Measurements from ENCODE around the gene USP36. TPM values are rescaled to one million over a fixed set of nuclear protein-coding genes. Genes with fewer than 3 reads are reported as not detected.

The USP36 gene
- total and polyA plus RNA-seq, 8 donors = 29.2 to 53.7 (median 45.0) TPM

DNA sequence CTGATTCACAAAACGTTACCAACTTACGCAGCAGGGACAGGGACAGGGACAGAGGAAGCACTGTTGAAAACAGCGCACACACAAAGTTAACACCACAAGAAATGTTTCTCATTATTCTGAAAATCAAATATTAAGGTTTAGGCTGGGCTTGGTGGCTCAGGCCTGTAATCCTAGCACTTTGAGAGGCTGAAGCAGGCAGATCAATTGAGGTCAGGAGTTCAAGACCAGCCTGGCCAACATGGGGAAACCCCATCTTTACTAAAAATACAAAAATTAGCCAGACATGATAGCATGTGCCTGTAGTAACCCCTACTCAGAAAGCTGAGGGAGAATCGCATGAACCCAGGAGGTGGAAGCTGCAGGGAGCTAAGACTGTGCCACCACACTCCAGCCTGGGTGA, 62.7 kb downstream of the USP36 start:
- intact Hi-C loops (cut with DNase I) = no loop called here
- Histone ChIP-seq H3K27me3 (no peaks in the 10 kb centered on the region), H3K4me1 (peaks cover 6 to 82% of the 10 kb centered on the region in 2 donors), H3K4me3 (no peak overlapping the region), H3K36me3 (no peaks in the 10 kb centered on the region), H3K27ac (peak overlapping the region in 1 of 2 donors; percentile 94), H3K9me3 (no peaks in the 10 kb centered on the region)
- ATAC-seq = no peak
- no peak for DNase-seq
- TF ChIP-seq, protein P1, sequence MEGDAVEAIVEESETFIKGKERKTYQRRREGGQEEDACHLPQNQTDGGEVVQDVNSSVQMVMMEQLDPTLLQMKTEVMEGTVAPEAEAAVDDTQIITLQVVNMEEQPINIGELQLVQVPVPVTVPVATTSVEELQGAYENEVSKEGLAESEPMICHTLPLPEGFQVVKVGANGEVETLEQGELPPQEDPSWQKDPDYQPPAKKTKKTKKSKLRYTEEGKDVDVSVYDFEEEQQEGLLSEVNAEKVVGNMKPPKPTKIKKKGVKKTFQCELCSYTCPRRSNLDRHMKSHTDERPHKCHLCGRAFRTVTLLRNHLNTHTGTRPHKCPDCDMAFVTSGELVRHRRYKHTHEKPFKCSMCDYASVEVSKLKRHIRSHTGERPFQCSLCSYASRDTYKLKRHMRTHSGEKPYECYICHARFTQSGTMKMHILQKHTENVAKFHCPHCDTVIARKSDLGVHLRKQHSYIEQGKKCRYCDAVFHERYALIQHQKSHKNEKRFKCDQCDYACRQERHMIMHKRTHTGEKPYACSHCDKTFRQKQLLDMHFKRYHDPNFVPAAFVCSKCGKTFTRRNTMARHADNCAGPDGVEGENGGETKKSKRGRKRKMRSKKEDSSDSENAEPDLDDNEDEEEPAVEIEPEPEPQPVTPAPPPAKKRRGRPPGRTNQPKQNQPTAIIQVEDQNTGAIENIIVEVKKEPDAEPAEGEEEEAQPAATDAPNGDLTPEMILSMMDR (IDR thresholded peaks at IDR 0.05) = no peak

DNA sequence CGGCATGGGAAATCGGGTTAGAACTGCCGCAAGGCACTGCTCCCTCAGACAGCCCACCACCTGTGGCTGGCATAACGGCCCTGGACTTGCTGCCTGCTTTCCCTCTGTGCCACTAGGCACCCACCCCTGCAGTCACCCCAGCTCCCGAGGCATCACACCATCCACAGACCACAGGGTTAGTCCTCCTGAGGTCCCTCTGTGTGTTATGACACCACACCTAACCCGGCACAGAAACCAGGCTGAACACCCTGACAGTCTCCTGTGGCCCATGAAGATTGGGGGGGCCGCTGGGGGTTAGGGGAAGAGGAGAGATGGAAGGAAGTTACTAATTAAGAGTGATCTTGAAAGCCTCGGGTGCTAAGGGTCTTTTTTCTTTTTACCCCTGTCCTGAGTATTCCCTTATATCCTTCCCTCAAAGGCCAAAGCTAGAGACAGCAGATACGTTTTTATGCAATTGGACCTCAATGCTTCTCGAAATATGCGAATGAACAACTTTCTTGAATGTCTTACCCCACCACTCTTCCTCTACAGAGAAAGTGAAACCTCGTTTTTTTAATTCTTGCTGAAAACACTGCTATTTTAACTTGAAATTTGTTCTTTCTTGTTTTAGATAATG, 65.5 kb downstream of the USP36 start:
- TF ChIP-seq, protein P1 (IDR thresholded peaks at IDR 0.05) = no peak
- no peak for DNase-seq
- Histone ChIP-seq H3K27ac (peak overlapping the region; percentile 63 to 68), H3K4me1 (peaks cover 5 to 85% of the 10 kb centered on the region in 2 donors), H3K9me3 (no peaks in the 10 kb centered on the region), H3K36me3 (no peaks in the 10 kb centered on the region), H3K27me3 (no peaks in the 10 kb centered on the region), H3K4me3 (peak overlapping the region in 1 of 2 donors; percentile 8)
- intact Hi-C loops (cut with DNase I) = no loop called here
- ATAC-seq = peak; percentile 12

DNA sequence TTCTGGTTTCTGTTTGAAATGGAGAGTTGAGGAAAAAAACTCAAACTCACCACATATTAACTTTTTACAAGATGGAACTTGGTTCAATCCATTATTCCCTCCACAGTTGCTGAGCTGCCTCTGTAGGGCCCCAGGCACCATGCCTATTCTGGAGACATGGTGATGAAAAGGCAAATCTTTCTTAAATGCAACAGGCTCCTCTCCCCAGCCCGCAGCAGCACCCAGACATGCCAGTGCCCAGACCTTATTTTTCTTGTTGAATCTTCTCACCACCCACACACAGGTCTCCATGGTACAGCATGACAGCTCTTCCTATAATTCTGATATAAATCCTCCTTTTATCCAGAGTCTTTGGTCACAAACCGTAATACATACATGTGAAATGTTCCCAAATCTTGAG, 66.2 kb downstream of the USP36 start:
- H3K9me3 ChIP-seq = no peaks in the 10 kb centered on the region
- intact Hi-C loops (cut with DNase I) = no loop called here
- peak overlapping the region; percentile 63 to 68 for H3K27ac ChIP-seq
- ATAC-seq (no peak), DNase-seq (no peak)
- TF ChIP-seq, protein P1 (IDR thresholded peaks at IDR 0.05) = no peak
- H3K4me1 ChIP-seq = peaks cover 5 to 80% of the 10 kb centered on the region in 2 donors
- H3K4me3 ChIP-seq = no peak overlapping the region
- no peaks in the 10 kb centered on the region for H3K36me3 ChIP-seq
- no peaks in the 10 kb centered on the region for H3K27me3 ChIP-seq

DNA sequence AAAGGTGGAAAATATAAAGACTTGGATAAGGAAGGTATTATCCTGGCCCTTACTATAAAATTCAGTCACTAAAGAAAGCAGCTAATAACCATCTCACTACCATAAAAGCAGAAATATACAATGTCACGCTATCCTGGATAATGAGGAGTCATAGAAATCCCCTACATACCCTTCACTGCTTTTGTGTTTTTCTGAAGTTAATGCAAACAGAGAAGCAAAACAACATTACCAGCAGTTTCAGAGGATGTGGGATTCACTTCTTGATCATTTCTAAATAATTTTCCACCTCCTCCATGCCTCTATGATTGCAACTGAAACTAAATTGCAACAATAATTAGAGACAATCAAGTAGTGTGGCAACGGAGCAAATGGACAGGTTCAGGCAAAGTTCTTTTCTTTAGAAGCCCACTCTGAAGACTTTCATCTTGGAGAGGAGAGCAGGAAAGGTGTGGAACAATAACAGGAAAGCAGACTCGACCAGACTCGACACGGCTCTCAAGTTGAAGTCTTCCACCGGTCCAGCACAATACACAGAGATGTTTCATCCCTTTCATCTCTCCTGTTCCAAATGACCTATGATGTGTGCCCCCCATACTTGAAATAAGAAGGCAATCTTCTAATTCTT, 68.7 kb downstream of the USP36 start:
- ATAC-seq (no peak), DNase-seq (no peak)
- Histone ChIP-seq H3K4me1 (peaks cover 5 to 78% of the 10 kb centered on the region in 2 donors), H3K27ac (peak overlapping the region in 1 of 2 donors; percentile 45), H3K9me3 (no peaks in the 10 kb centered on the region), H3K4me3 (no peak overlapping the region), H3K27me3 (no peaks in the 10 kb centered on the region), H3K36me3 (no peaks in the 10 kb centered on the region)
- TF ChIP-seq, protein P1 (IDR thresholded peaks at IDR 0.05) = no peak
- intact Hi-C loops (cut with DNase I) = no loop called here

DNA sequence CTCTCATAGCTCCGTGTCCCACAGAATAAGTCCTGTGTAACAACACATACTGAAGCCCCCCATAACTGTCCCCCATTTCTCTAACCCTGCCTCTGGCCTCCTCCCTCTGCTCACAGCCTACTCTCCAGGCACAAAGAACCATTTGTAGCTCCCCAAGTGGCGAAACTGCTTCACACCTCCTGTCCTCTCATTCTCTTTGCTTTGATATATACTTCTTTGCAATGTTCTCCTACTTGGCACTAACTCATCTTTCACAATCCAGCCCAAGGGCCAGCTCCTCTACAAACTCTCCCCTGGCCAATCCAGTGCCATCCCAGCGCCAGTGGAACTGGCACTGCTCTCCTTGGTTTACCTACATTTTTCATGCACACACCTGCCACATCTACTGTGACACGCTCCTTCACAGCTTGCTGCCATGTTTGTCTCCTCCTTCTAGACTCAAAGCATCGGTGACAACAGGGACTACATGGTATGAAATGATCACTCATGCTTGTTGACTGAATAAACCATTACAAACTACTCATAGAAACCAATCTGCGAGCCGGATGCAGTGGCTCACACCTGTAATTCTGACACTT, 71.3 kb downstream of the USP36 start:
- Histone ChIP-seq H3K36me3 (no peaks in the 10 kb centered on the region), H3K27ac (no peak overlapping the region), H3K9me3 (no peaks in the 10 kb centered on the region), H3K27me3 (no peaks in the 10 kb centered on the region), H3K4me1 (peaks cover 4 to 79% of the 10 kb centered on the region in 2 donors), H3K4me3 (no peak overlapping the region)
- DNase-seq (no peak), ATAC-seq (no peak)
- intact Hi-C loops (cut with DNase I) = no loop called here
- TF ChIP-seq, protein P1 (IDR thresholded peaks at IDR 0.05) = no peak

All from left lung (tissue), 10 donors.